ENCODE results near the gene KRTAP4-7.
"Not testable (repeated sequence)": the region's sequence is repeated elsewhere in the genome, so short reads cannot be mapped to it uniquely, and the experiment has no call there.

Gene KRTAP4-7

GRCh38 chr17:41064301-41064700, 19.6 kb upstream of the KRTAP4-7 start:
- H3K9me2 ChIP-seq (ENCODE audit: low read depth, low read length): no peaks in the 10 kb centered on the region
- no peak overlapping the region for H3K9ac ChIP-seq (ENCODE audit: low read length)
- no peaks in the 10 kb centered on the region for H3K27me3 ChIP-seq (ENCODE audit: insufficient read depth, low read length)
- no peaks in the 10 kb centered on the region for H3K36me3 ChIP-seq (ENCODE audit: insufficient read depth, low read length)
- H3K4me1 ChIP-seq (ENCODE audit: insufficient read depth, low read length, severe bottlenecking): no peaks in the 10 kb centered on the region
- no peak overlapping the region for H3K4me3 ChIP-seq (ENCODE audit: low read depth, low read length, poor library complexity, severe bottlenecking)
- H3F3A ChIP-seq (ENCODE audit: insufficient read depth, low read length): no peaks in the 10 kb centered on the region
- TF ChIP-seq CTCF (IDR thresholded peaks at IDR 0.05; ENCODE audit: low read length) (no peak), EZH2 (IDR thresholded peaks at IDR 0.05; ENCODE audit: borderline replicate concordance, low read length) (no peak)
- H3K4me2 ChIP-seq (ENCODE audit: low read length): no peak overlapping the region
- no peak overlapping the region for H3K27ac ChIP-seq (ENCODE audit: low read depth, low read length, poor library complexity, severe bottlenecking)
- H4K20me1 ChIP-seq (ENCODE audit: insufficient read depth, low read length): no peaks in the 10 kb centered on the region
- H3K79me2 ChIP-seq (ENCODE audit: insufficient read depth, low read length): no peaks in the 10 kb centered on the region
- H3K9me3 ChIP-seq (ENCODE audit: low read length): no peaks in the 10 kb centered on the region
- H2AFZ ChIP-seq (ENCODE audit: low read length): no peak overlapping the region

- H3K79me2 ChIP-seq (ENCODE audit: insufficient read depth, low read length); H3K4me1 ChIP-seq (ENCODE audit: insufficient read depth, low read length, severe bottlenecking): not testable (repeated sequence)
Observed at GRCh38 chr17:41065016-41065689, 18.8 kb upstream of the KRTAP4-7 start.

GRCh38 chr17:41065829-41066624, 17.9 kb upstream of the KRTAP4-7 start, which contains the start of gene KRTAP2-4:
TSS of gene KRTAP2-4 (minus strand) at chr17:41065879. CDS start at chr17:41065845, 34 bp downstream.
- H3K9me2 ChIP-seq (ENCODE audit: low read depth, low read length): no peaks in the 10 kb centered on the region
- no peak within 1 kb of the TSS for H3K27ac ChIP-seq (ENCODE audit: low read depth, low read length, poor library complexity, severe bottlenecking)
- H3K4me3 ChIP-seq (ENCODE audit: low read depth, low read length, poor library complexity, severe bottlenecking): no peak within 1 kb of the TSS
- no peaks in the 10 kb centered on the region for H3K36me3 ChIP-seq (ENCODE audit: insufficient read depth, low read length)
- H3K4me2 ChIP-seq (ENCODE audit: low read length): no peak within 1 kb of the TSS
- H3K79me2 ChIP-seq (ENCODE audit: insufficient read depth, low read length): no peaks in the 10 kb centered on the region
- TF ChIP-seq EZH2 (IDR thresholded peaks at IDR 0.05; ENCODE audit: borderline replicate concordance, low read length): no peak
- TF ChIP-seq CTCF (IDR thresholded peaks at IDR 0.05; ENCODE audit: low read length): no peak
- no peaks in the 10 kb centered on the region for H3K4me1 ChIP-seq (ENCODE audit: insufficient read depth, low read length, severe bottlenecking)
- H4K20me1 ChIP-seq (ENCODE audit: insufficient read depth, low read length): no peaks in the 10 kb centered on the region
- no peak within 1 kb of the TSS for H3K9ac ChIP-seq (ENCODE audit: low read length)
- H2AFZ ChIP-seq (ENCODE audit: low read length): no peak within 1 kb of the TSS
- no peaks in the 10 kb centered on the region for H3K9me3 ChIP-seq (ENCODE audit: low read length)
- no peaks in the 10 kb centered on the region for H3F3A ChIP-seq (ENCODE audit: insufficient read depth, low read length)
- H3K27me3 ChIP-seq (ENCODE audit: insufficient read depth, low read length): no peaks in the 10 kb centered on the region

More at GRCh38 chr17:41065016-41065689, 18.8 kb upstream of the KRTAP4-7 start:
- H3K27me3 ChIP-seq (ENCODE audit: insufficient read depth, low read length); H3K4me2 ChIP-seq (ENCODE audit: low read length); H3K4me3 ChIP-seq (ENCODE audit: low read depth, low read length, poor library complexity, severe bottlenecking); H3K36me3 ChIP-seq (ENCODE audit: insufficient read depth, low read length); H3K9me3 ChIP-seq (ENCODE audit: low read length); H3F3A ChIP-seq (ENCODE audit: insufficient read depth, low read length); H3K27ac ChIP-seq (ENCODE audit: low read depth, low read length, poor library complexity, severe bottlenecking); H2AFZ ChIP-seq (ENCODE audit: low read length); H3K9ac ChIP-seq (ENCODE audit: low read length); H3K9me2 ChIP-seq (ENCODE audit: low read depth, low read length); H4K20me1 ChIP-seq (ENCODE audit: insufficient read depth, low read length): not testable (repeated sequence)
